ENCODE measurements around the gene OLFML1.

OLFML1 gene

DNA sequence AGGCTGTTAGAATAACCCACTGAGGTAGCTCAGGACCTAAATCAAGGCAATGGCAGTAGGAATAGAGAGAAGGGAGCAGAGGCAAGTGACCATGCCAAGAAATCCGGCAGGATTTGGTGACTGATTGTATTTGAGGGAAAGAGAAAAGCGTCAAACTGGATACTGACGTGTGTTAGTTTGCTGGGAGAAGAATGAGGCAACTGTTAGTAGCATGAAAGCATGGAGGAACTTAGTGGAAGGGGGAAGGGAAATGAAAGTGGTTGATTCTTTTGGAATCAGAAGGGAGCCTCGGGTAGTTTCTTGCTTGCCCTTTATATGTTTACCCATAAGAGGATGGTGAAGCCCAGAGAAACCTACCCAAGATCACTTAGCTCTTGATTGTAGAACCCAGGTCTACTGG, 36.8 kb downstream of the OLFML1 start:
- TF ChIP-seq GABPA (IDR thresholded peaks at IDR 0.05; ENCODE audit: low read depth): no peak
- TF ChIP-seq, protein P1, sequence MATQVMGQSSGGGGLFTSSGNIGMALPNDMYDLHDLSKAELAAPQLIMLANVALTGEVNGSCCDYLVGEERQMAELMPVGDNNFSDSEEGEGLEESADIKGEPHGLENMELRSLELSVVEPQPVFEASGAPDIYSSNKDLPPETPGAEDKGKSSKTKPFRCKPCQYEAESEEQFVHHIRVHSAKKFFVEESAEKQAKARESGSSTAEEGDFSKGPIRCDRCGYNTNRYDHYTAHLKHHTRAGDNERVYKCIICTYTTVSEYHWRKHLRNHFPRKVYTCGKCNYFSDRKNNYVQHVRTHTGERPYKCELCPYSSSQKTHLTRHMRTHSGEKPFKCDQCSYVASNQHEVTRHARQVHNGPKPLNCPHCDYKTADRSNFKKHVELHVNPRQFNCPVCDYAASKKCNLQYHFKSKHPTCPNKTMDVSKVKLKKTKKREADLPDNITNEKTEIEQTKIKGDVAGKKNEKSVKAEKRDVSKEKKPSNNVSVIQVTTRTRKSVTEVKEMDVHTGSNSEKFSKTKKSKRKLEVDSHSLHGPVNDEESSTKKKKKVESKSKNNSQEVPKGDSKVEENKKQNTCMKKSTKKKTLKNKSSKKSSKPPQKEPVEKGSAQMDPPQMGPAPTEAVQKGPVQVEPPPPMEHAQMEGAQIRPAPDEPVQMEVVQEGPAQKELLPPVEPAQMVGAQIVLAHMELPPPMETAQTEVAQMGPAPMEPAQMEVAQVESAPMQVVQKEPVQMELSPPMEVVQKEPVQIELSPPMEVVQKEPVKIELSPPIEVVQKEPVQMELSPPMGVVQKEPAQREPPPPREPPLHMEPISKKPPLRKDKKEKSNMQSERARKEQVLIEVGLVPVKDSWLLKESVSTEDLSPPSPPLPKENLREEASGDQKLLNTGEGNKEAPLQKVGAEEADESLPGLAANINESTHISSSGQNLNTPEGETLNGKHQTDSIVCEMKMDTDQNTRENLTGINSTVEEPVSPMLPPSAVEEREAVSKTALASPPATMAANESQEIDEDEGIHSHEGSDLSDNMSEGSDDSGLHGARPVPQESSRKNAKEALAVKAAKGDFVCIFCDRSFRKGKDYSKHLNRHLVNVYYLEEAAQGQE (IDR thresholded peaks at IDR 0.05; ENCODE audit: insufficient replicate concordance, low read depth): no peak
- TF ChIP-seq SPI1 (IDR thresholded peaks at IDR 0.05; ENCODE audit: borderline replicate concordance, low read depth): no peak
- TF ChIP-seq, protein P2, sequence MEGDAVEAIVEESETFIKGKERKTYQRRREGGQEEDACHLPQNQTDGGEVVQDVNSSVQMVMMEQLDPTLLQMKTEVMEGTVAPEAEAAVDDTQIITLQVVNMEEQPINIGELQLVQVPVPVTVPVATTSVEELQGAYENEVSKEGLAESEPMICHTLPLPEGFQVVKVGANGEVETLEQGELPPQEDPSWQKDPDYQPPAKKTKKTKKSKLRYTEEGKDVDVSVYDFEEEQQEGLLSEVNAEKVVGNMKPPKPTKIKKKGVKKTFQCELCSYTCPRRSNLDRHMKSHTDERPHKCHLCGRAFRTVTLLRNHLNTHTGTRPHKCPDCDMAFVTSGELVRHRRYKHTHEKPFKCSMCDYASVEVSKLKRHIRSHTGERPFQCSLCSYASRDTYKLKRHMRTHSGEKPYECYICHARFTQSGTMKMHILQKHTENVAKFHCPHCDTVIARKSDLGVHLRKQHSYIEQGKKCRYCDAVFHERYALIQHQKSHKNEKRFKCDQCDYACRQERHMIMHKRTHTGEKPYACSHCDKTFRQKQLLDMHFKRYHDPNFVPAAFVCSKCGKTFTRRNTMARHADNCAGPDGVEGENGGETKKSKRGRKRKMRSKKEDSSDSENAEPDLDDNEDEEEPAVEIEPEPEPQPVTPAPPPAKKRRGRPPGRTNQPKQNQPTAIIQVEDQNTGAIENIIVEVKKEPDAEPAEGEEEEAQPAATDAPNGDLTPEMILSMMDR (IDR thresholded peaks at IDR 0.05; ENCODE audit: insufficient read depth, low read length): no peak
- TF ChIP-seq POLR2AphosphoS5 (IDR thresholded peaks at IDR 0.05; ENCODE audit: low read depth): no peak
- no peak overlapping the region for H3K27ac ChIP-seq (replicated peaks)
- H3K4me3 ChIP-seq (replicated peaks; ENCODE audit: insufficient read depth, low read length): no peak overlapping the region
- no peaks in the 10 kb centered on the region for H3K27me3 ChIP-seq (ENCODE audit: insufficient read depth, poor library complexity, severe bottlenecking)
- DNase-seq (ENCODE audit: low read depth in 1 of 2, low spot score in 1 of 2): no peak

DNA sequence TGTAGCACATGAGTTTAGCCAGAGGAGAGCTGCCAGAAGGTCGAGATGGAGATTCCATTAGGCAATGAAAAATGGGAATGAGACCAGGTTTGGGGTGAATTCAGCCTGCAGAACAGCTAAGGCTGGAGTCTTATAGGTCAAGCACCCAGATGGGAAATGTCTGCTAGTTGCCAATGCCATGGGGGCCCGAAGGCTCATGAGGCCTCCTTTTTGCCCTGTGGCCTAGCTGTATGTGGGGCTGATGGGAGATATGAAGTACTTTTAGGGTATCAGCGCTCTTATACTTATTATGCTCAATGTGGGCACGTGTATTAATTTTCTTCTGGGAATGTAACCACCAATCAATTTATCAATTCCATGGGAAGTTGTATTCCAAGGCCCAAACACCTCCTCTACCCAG, 37.2 kb downstream of the OLFML1 start:
- DNase-seq (ENCODE audit: low read depth in 1 of 2, low spot score in 1 of 2): no peak
- Histone ChIP-seq H3K27ac (replicated peaks) (no peak overlapping the region), H3K27me3 (ENCODE audit: insufficient read depth, poor library complexity, severe bottlenecking) (no peaks in the 10 kb centered on the region), H3K4me3 (replicated peaks; ENCODE audit: insufficient read depth, low read length) (no peak overlapping the region)
- no peak for TF ChIP-seq GABPA (IDR thresholded peaks at IDR 0.05; ENCODE audit: low read depth)

DNA sequence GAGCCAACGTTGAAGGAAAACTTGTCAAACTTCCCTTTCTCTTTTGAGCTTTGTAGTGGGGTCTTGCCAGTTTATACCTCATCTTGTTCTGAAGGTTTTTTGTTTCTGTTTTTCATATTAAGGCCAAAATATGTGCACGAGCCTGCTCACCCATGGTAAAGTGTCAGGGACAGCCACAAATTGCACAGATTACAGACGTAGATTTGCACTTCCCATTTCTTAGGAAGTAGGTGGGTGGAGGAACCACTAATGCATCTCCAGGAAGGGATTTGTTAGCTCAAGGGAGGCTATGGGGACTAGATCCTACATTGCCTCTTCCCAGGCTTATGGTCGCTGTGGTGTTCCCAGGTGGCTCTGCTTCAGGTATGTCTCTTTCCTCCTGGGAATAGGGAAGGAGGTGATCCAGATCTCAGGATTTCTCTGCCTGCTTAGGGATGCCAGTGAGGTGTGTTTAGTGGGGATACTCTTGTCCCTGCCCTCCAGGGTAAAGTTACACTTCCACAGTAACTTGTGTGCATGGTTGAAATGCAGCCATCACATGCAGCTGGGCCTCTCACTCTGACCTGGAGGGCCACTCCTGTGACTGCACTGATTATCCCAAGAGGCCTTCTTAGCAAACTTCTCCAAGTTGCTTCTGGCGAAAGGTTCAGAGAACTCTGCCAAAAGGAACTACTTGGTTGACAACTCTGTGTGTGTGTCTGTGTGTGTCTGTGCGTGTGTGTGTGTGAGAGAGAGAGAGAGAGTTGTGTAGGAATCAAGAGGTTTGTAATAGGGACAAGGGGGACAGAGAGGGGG, 38.3 kb downstream of the OLFML1 start:
- Histone ChIP-seq H3K27me3 (ENCODE audit: insufficient read depth, poor library complexity, severe bottlenecking) (no peaks in the 10 kb centered on the region), H3K4me3 (replicated peaks; ENCODE audit: insufficient read depth, low read length) (no peak overlapping the region), H3K27ac (replicated peaks) (no peak overlapping the region)
- TF ChIP-seq, protein P1 (IDR thresholded peaks at IDR 0.05; ENCODE audit: insufficient replicate concordance, low read depth): no peak
- TF ChIP-seq SPI1 (IDR thresholded peaks at IDR 0.05; ENCODE audit: borderline replicate concordance, low read depth): peak; percentile 67; the same call in 1 of the 2 replicates
- no peak for DNase-seq (ENCODE audit: low read depth in 1 of 2, low spot score in 1 of 2)

DNA sequence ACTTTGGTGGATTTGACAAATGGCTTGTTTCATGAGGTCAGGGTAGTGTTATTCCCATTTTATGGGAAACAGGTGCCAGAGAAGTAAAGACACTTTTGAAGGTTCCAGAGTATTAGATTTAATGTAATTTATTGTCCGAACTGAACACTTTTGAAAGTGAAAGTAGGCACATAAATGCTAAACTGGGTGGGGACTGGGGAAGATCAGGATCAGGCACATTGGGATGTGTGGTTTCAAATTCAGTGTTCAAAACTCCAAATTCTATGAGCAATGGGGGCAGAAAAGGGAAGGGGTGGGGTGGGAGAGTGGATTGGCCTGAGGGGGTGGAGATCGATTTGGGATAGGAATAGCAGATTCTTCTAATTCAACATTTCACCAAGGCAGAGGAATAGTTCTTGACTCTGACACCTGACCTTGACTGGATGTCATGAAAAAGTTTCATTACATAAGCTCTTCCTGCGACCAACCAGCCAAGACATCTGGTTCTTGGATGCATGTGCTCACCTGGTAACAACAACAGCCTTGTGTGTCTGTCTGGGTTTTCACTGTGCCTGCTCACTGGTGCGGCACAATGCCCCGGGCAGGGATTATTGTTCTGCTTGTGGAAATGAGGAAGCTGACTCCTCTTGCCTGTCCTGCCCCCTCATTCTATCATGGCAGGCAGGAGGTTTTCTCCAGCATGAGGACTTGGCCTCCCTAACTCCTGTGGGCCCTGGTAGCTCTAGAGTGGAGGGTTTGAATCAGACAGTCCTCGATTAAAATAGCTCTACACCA, 39.3 kb downstream of the OLFML1 start:
- peak in 1 of 2 experiments; percentile 33 for DNase-seq (ENCODE audit: low read depth in 1 of 2, low spot score in 1 of 2)
- Histone ChIP-seq H3K27ac (replicated peaks) (no peak overlapping the region), H3K27me3 (ENCODE audit: insufficient read depth, poor library complexity, severe bottlenecking) (no peaks in the 10 kb centered on the region), H3K4me3 (replicated peaks; ENCODE audit: insufficient read depth, low read length) (no peak overlapping the region)
- TF ChIP-seq, protein P1 (IDR thresholded peaks at IDR 0.05; ENCODE audit: insufficient replicate concordance, low read depth): no peak
- peak; percentile 41; the same call in 1 of the 2 replicates for TF ChIP-seq SPI1 (IDR thresholded peaks at IDR 0.05; ENCODE audit: borderline replicate concordance, low read depth)

Measured in HL-60 (cell line).